ENCODE results near the gene RANBP3. TPM values are rescaled to one million over a fixed set of nuclear protein-coding genes. Genes with fewer than 3 reads are reported as not detected.

Gene RANBP3
- total RNA-seq, 1 donor from 2014 or later, result 105 TPM

GRCh38 chr19:5960005-5961001 lies 17.6 kb downstream of the RANBP3 start:
- intact Hi-C loops (cut with micrococcal nuclease), result loop anchor here (10.0 kb wide), 1 partner anchor 136 kb away; no protein-coding TSS in a partner anchor
- peaks cover 14% of the 10 kb centered on the region for H3K36me3 Mint-ChIP-seq (ENCODE audit: low read depth)

GRCh38 chr19:5959260-5960004 lies 18.5 kb downstream of the RANBP3 start:
- Mint-ChIP-seq H3K4me1 (peaks cover 64% of the 10 kb centered on the region), H3K4me3 (no peak overlapping the region), H3K27ac (peak overlapping the region; percentile 32), H3K9me3 (no peaks in the 10 kb centered on the region), H3K27me3 (no peaks in the 10 kb centered on the region), H3K36me3 (ENCODE audit: low read depth) (peaks cover 9% of the 10 kb centered on the region)
- intact Hi-C loops (cut with micrococcal nuclease), result loop anchor here (10.0 kb wide), 1 partner anchor 135 kb away; no protein-coding TSS in a partner anchor
- DNase-seq, result no peak

More at GRCh38 chr19:5960005-5961001, 17.6 kb downstream of the RANBP3 start:
- Mint-ChIP-seq H3K4me3 (peak overlapping the region; percentile 25), H3K27ac (peak overlapping the region; percentile 98), H3K9me3 (no peaks in the 10 kb centered on the region), H3K27me3 (no peaks in the 10 kb centered on the region), H3K4me1 (peaks cover 64% of the 10 kb centered on the region)
- no peak for DNase-seq

- no peaks in the 10 kb centered on the region for H3K27me3 Mint-ChIP-seq
- H3K27ac Mint-ChIP-seq, result peak overlapping the region; percentile 32
- H3K9me3 Mint-ChIP-seq, result no peaks in the 10 kb centered on the region
Observed at GRCh38 chr19:5958851-5959122, 19.2 kb downstream of the RANBP3 start.

GRCh38 chr19:5958074-5958850 lies 19.7 kb downstream of the RANBP3 start:
- Mint-ChIP-seq H3K4me1 (peaks cover 68% of the 10 kb centered on the region), H3K9me3 (no peaks in the 10 kb centered on the region), H3K27ac (peak overlapping the region; percentile 70), H3K36me3 (ENCODE audit: low read depth) (peaks cover 7% of the 10 kb centered on the region), H3K27me3 (no peaks in the 10 kb centered on the region), H3K4me3 (no peak overlapping the region)
- DNase-seq, result no peak
- intact Hi-C loops (cut with micrococcal nuclease), result no loop called here

More at GRCh38 chr19:5958851-5959122, 19.2 kb downstream of the RANBP3 start:
- DNase-seq, result no peak
- Mint-ChIP-seq H3K4me1 (peaks cover 66% of the 10 kb centered on the region), H3K36me3 (ENCODE audit: low read depth) (peaks cover 7% of the 10 kb centered on the region), H3K4me3 (no peak overlapping the region)
- intact Hi-C loops (cut with micrococcal nuclease), result no loop called here

- no peaks in the 10 kb centered on the region for H3K27me3 Mint-ChIP-seq
- intact Hi-C loops (cut with micrococcal nuclease), result no loop called here
- no peaks in the 10 kb centered on the region for H3K9me3 Mint-ChIP-seq
- peaks cover 16% of the 10 kb centered on the region for H3K36me3 Mint-ChIP-seq (ENCODE audit: low read depth)
- H3K4me3 Mint-ChIP-seq, result no peak overlapping the region
- no peak for DNase-seq
- peaks cover 68% of the 10 kb centered on the region for H3K4me1 Mint-ChIP-seq
- H3K27ac Mint-ChIP-seq, result no peak overlapping the region
Observed at GRCh38 chr19:5957170-5957569, 20.8 kb downstream of the RANBP3 start.

DNA sequence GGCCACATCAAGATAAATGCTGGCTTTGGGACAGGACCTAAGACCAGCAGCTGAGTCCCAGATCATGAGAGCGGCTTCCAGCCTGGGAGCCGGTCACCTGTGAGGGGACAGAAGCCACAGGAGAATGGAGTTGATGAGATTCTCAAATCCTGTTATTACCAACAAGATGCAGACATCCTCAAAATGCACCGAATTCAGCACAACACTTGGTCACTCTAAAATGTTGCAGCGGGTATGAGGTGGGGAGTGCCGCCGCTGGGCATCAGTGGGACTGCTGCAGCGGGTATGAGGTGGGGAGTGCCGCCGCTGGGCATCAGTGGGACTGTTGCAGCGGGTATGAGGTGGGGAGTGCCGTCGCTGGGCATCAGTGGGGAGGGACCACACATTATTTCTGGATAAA lies 21.2 kb downstream of the RANBP3 start:
- Mint-ChIP-seq H3K27ac (peak overlapping the region; percentile 34), H3K27me3 (no peaks in the 10 kb centered on the region), H3K36me3 (ENCODE audit: low read depth) (peaks cover 14% of the 10 kb centered on the region), H3K4me1 (peaks cover 67% of the 10 kb centered on the region), H3K9me3 (no peaks in the 10 kb centered on the region), H3K4me3 (no peak overlapping the region)
- intact Hi-C loops (cut with micrococcal nuclease), result no loop called here
- no peak for DNase-seq

DNA sequence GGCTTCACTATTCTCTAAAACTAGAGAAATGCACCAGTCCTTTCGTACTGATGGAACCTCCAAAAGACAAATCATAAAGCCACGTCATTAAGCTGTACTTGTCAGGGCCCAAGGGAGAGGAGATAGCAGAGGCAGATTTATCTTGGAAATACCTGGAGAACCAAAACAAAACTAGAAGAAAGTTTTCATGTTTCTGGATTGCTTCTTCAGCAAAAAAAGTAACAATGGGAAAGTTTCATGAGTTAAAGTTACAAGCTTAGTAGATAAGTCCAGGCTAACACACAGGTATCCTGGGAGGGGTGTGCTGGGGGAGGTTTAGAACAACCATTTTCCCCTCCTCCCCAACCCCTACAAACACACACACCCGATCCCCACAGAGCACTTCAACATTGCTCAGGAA lies 21.6 kb downstream of the RANBP3 start:
- Mint-ChIP-seq H3K27me3 (no peaks in the 10 kb centered on the region), H3K9me3 (no peaks in the 10 kb centered on the region), H3K36me3 (ENCODE audit: low read depth) (peaks cover 15% of the 10 kb centered on the region), H3K27ac (peak overlapping the region; percentile 22), H3K4me1 (peaks cover 68% of the 10 kb centered on the region), H3K4me3 (no peak overlapping the region)
- intact Hi-C loops (cut with micrococcal nuclease), result no loop called here
- DNase-seq, result no peak

GRCh38 chr19:5955636-5955935 lies 22.4 kb downstream of the RANBP3 start:
- Mint-ChIP-seq H3K4me3 (no peak overlapping the region), H3K27ac (peak overlapping the region; percentile 51), H3K4me1 (peaks cover 68% of the 10 kb centered on the region), H3K27me3 (no peaks in the 10 kb centered on the region), H3K9me3 (no peaks in the 10 kb centered on the region), H3K36me3 (ENCODE audit: low read depth) (peaks cover 19% of the 10 kb centered on the region)
- intact Hi-C loops (cut with micrococcal nuclease), result no loop called here
- DNase-seq, result no peak

- Mint-ChIP-seq H3K9me3 (no peaks in the 10 kb centered on the region), H3K4me1 (peaks cover 76% of the 10 kb centered on the region), H3K27me3 (no peaks in the 10 kb centered on the region), H3K27ac (peak overlapping the region; percentile 95), H3K4me3 (peak overlapping the region; percentile 81), H3K36me3 (ENCODE audit: low read depth) (peaks cover 26% of the 10 kb centered on the region)
- DNase-seq, result no peak
- intact Hi-C loops (cut with micrococcal nuclease), result loop anchor here (5.0 kb wide), 1 partner anchor 52 kb away; the partner anchor contains the start of genes NDUFA11 and VMAC
Observed at GRCh38 chr19:5954293-5954692, 23.6 kb downstream of the RANBP3 start.

GRCh38 chr19:5953680-5954213 lies 24.2 kb downstream of the RANBP3 start:
- DNase-seq, result peak; percentile 84
- Mint-ChIP-seq H3K27me3 (no peaks in the 10 kb centered on the region), H3K27ac (peak overlapping the region; percentile 95), H3K9me3 (no peaks in the 10 kb centered on the region), H3K4me3 (peak overlapping the region; percentile 81), H3K36me3 (ENCODE audit: low read depth) (peaks cover 29% of the 10 kb centered on the region), H3K4me1 (peaks cover 79% of the 10 kb centered on the region)
- intact Hi-C loops (cut with micrococcal nuclease), result loop anchor here (1.0 to 5.0 kb wide), 2 partner anchors 9 to 51 kb away; partner anchors contain the start of genes NDUFA11 and VMAC

DNA sequence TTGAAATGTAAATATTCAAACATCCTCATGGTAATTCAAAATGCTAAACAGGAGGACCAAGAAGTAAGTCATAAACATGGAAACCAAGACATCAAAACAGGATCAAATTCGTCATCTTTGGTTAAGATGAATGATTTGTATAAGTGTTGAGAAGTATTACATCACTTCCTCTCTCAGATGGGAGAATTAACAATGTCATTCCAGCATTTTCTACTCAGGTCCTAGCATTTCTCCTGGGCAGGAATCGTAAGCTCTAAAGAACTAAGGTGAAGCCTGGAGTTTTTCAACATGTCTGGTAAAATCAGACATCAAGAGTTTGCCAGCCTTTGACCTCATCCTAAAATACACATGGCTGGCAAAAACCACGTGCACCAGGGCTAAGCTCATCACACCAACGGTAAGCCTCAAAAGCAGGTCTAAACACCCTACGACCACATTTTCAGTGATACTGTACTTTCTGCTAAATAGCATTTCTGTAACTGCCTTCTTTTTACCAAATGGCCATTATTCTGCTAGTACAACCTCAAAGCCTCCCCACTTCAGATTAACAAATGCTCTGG lies 24.8 kb downstream of the RANBP3 start:
- Mint-ChIP-seq H3K4me1 (peaks cover 83% of the 10 kb centered on the region), H3K27me3 (no peaks in the 10 kb centered on the region), H3K36me3 (ENCODE audit: low read depth) (peaks cover 31% of the 10 kb centered on the region), H3K4me3 (peak overlapping the region; percentile 81), H3K27ac (peak overlapping the region; percentile 95), H3K9me3 (no peaks in the 10 kb centered on the region)
- intact Hi-C loops (cut with micrococcal nuclease), result loop anchor here (1.0 to 5.0 kb wide), 2 partner anchors 9 to 51 kb away; partner anchors contain the start of genes NDUFA11 and VMAC
- DNase-seq, result no peak

DNA sequence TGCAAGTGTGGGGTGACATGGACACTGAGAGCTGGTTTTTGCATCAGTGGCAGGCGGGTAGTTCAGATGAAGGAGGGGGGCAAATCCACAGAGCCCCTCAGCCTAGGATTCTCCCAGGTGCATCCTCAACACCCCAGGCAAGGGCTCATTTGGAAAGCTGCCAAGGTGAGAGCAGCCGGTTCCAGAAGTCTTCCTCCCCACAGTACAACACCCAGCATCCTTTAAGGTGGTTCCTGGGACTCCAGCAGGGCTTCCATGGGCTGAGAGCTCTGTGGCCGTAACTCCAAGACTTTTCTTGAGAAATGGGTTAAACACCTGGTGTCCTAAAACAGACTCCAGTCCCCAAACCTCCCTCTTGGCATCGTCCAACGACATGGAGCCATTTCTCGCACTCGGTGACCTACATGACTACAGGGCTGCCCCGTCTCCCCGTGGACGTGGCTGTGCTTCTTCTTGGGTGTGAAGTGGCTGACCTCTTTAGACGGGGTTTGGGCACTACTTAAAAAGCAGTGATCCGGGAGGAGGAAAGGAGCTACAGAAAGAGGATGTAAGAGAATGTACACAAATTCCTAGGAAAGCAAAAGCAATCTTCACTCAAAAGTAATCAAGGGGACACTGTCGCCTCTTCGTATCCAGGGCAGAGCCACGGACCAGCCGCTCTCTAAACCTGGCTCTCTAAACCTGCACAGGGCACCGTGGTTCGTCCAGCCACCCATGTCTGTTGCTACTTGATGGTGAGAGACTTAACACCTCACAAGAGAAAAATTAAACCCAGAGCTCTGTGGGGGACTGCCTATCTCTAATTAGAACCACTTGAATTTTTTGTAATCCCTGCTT lies 25.5 kb downstream of the RANBP3 start:
- Mint-ChIP-seq H3K36me3 (ENCODE audit: low read depth) (peaks cover 32% of the 10 kb centered on the region), H3K4me3 (peak overlapping the region; percentile 81), H3K27ac (peak overlapping the region; percentile 95), H3K27me3 (no peaks in the 10 kb centered on the region), H3K4me1 (peaks cover 83% of the 10 kb centered on the region), H3K9me3 (no peaks in the 10 kb centered on the region)
- no peak for DNase-seq
- intact Hi-C loops (cut with micrococcal nuclease), result loop anchor here (1.0 to 5.0 kb wide), 2 partner anchors 10 to 50 kb away; partner anchors contain the start of genes NDUFA11 and VMAC

All from activated CD4-positive, alpha-beta T cell treated with anti-CD3 and anti-CD28 coated beads, Interleukin-2, amount 10 ng/mL, durations not matched to agents 24 days and 14 days (primary cell).